Left renal cortex interstitium (tissue), 4 donors: ENCODE results near the gene HTRA2. TPM values are rescaled to one million over a fixed set of nuclear protein-coding genes. Genes with fewer than 3 reads are reported as not detected.

Experiments
- DNase-seq, 4 donors: peaks; one replicate each; pipeline ENCODE4 v3.0.0-alpha.2; 2013; ENCODE audit warnings: low read depth in 4 of 4, low spot score in 2 of 4, missing footprints in 1 of 4
- polyA plus RNA-seq, 4 donors: library from polyadenylated mRNA; unstranded; fragments of 120-200 nt; gene quantifications; one replicate each; pipeline ENCODE4 v1.2.1, GENCODE V29; 2013; ENCODE audit not compliant: insufficient read length in 4 of 4

Gene HTRA2
- polyA plus RNA-seq, 4 donors: 33.6 to 36.9 (median 35.0) TPM

GRCh38 chr2:74514368-74515270 is 15.1 kb upstream of the HTRA2 start, which contains the start of gene TLX2:
TSS of gene TLX2 (plus strand) at chr2:74514450. CDS start at chr2:74514807, 357 bp downstream.
- no peak for DNase-seq

GRCh38 chr2:74515271-74515980 is 14.3 kb upstream of the HTRA2 start:
- DNase-seq: no peak

- DNase-seq: no peak
Measured at GRCh38 chr2:74515981-74516633, 13.6 kb upstream of the HTRA2 start.

- no peak for DNase-seq
Measured at GRCh38 chr2:74516650-74517049, 13.1 kb upstream of the HTRA2 start.

GRCh38 chr2:74522516-74522915 is 7.2 kb upstream of the HTRA2 start:
- DNase-seq: no peak

GRCh38 chr2:74524005-74524404 is 5.7 kb upstream of the HTRA2 start:
- DNase-seq: no peak

GRCh38 chr2:74524955-74525716 is 4.6 kb upstream of the HTRA2 start:
- DNase-seq: no peak

- no peak for DNase-seq
Measured at GRCh38 chr2:74525717-74526648, 3.8 kb upstream of the HTRA2 start, which contains the start of gene DQX1. TSS of gene DQX1 (minus strand) at chr2:74526231. CDS start at chr2:74525729, 502 bp downstream.

GRCh38 chr2:74526649-74527230 is 3.0 kb upstream of the HTRA2 start:
- no peak for DNase-seq

GRCh38 chr2:74527741-74528140 is 2.0 kb upstream of the HTRA2 start:
- DNase-seq: no peak

- DNase-seq: no peak
Measured at GRCh38 chr2:74528600-74529356, 955 bp upstream of the HTRA2 start.

- DNase-seq: no peak
Measured at GRCh38 chr2:74530239-74531187, 780 bp downstream of the HTRA2 start.

- no peak for DNase-seq
Measured at GRCh38 chr2:74531666-74532065, 1.9 kb downstream of the HTRA2 start.

- DNase-seq: no peak
Measured at GRCh38 chr2:74532222-74532621, 2.5 kb downstream of the HTRA2 start.

- no peak for DNase-seq
Measured at GRCh38 chr2:74533464-74533863, 3.7 kb downstream of the HTRA2 start.

GRCh38 chr2:74534411-74534810 is 4.7 kb downstream of the HTRA2 start:
- DNase-seq: no peak

GRCh38 chr2:74535440-74535965 is 5.8 kb downstream of the HTRA2 start:
- DNase-seq: no peak
